ENCODE results near the gene CHST15.

The CHST15 gene

DNA sequence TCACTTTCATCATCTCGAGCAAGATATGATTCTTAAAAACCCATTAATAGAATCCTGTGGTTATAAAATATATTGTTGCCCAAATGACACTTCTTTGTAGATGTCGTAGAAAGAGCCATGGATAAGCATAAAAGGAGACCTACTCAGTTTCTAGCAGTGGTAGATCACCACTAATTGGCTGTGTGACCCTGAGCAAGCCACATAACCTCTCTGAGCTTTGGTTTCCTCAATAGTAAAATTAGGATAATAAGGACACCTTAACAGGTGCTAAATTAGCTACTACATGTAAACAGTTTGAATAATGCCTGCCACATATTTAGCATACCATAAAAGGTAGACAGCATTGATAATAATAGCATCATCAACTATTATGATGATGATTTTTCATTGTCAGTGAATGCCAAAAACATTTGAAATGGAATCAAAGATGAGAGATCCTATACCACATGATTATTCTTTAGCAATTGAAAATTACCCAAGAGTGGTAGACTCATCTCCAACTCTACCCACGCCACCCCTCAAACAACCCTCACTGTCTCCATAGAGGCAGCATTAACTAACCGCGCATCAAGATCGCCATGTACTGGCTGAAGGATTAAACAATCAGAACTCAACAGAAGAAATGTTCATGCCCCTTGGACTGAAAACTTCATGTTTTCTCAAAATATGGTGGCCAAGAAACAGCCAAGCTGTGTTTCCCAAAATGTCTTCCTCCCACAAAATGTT lies 45.8 kb downstream of the CHST15 start:
- no peaks in the 10 kb centered on the region; the same call in 1 of the 2 replicates for H3K27me3 ChIP-seq (replicated peaks; ENCODE audit: control insufficient read depth, insufficient read depth, low read length)
- H3K4me3 ChIP-seq (replicated peaks; ENCODE audit: low read depth, low read length): no peak overlapping the region
- TF ChIP-seq, protein P1, sequence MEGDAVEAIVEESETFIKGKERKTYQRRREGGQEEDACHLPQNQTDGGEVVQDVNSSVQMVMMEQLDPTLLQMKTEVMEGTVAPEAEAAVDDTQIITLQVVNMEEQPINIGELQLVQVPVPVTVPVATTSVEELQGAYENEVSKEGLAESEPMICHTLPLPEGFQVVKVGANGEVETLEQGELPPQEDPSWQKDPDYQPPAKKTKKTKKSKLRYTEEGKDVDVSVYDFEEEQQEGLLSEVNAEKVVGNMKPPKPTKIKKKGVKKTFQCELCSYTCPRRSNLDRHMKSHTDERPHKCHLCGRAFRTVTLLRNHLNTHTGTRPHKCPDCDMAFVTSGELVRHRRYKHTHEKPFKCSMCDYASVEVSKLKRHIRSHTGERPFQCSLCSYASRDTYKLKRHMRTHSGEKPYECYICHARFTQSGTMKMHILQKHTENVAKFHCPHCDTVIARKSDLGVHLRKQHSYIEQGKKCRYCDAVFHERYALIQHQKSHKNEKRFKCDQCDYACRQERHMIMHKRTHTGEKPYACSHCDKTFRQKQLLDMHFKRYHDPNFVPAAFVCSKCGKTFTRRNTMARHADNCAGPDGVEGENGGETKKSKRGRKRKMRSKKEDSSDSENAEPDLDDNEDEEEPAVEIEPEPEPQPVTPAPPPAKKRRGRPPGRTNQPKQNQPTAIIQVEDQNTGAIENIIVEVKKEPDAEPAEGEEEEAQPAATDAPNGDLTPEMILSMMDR (IDR thresholded peaks at IDR 0.05; ENCODE audit: insufficient read depth, low read length, poor library complexity, severe bottlenecking): no peak
- H3K36me3 ChIP-seq (ENCODE audit: control insufficient read depth, insufficient read depth, low read length): no peaks in the 10 kb centered on the region
- DNase-seq (ENCODE audit: extremely low read depth, insufficient read length): no peak

DNA sequence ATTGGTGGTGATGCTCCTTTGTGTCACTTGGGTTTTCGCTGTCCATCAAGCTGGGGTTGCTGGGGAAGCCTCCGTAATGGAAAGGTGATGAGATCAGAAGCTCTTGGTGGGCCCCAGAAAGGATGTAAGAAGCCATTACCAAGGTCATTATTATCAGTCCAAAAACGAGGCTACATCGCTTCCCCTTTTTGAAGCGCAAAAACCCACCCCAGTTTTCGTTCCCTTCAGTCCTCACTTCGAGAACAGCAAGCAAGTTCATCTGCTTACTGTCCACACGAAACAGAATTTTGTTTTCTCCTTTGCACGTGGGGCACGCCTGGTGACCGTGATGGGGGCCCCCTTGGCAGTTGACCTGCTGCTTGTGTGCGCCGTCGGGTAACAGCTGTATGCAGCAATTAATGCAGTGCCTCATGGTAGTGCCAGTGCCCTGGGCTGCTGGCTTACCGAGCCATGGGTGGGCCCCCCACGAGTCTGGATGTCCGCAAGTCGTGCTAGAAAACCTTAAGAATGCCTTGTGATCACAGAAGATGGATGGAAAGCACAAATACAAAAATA lies 47.5 kb downstream of the CHST15 start:
- Histone ChIP-seq H3K4me3 (replicated peaks; ENCODE audit: low read depth, low read length) (no peak overlapping the region), H3K36me3 (ENCODE audit: control insufficient read depth, insufficient read depth, low read length) (no peaks in the 10 kb centered on the region), H3K27me3 (replicated peaks; ENCODE audit: control insufficient read depth, insufficient read depth, low read length) (no peaks in the 10 kb centered on the region; the same call in 1 of the 2 replicates)
- no peak for DNase-seq (ENCODE audit: extremely low read depth, insufficient read length)
- TF ChIP-seq, protein P1 (IDR thresholded peaks at IDR 0.05; ENCODE audit: insufficient read depth, low read length, poor library complexity, severe bottlenecking): no peak

DNA sequence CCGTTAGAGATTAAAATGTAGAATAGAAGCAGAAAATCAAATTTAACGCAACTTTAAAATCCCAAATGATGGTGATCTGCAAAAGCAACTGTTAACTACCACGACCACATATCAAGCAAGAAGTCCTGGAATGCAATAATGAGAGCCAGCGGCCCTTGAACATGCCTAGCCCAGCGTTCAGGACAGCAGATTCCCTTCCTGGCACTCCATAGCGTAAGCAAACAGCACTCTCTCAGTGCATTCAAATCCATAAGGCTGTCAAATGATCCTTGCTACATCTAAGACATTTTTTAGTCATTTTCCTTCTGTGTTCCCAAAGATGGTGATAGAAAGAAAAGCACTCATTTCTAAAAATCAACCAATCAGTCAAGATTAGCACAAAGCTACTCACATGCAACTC lies 48.1 kb downstream of the CHST15 start:
- H3K4me3 ChIP-seq (replicated peaks; ENCODE audit: low read depth, low read length): no peak overlapping the region
- H3K36me3 ChIP-seq (ENCODE audit: control insufficient read depth, insufficient read depth, low read length): no peaks in the 10 kb centered on the region
- TF ChIP-seq, protein P1 (IDR thresholded peaks at IDR 0.05; ENCODE audit: insufficient read depth, low read length, poor library complexity, severe bottlenecking): no peak
- no peak for DNase-seq (ENCODE audit: extremely low read depth, insufficient read length)
- H3K27me3 ChIP-seq (replicated peaks; ENCODE audit: control insufficient read depth, insufficient read depth, low read length): no peaks in the 10 kb centered on the region; the same call in 1 of the 2 replicates

DNA sequence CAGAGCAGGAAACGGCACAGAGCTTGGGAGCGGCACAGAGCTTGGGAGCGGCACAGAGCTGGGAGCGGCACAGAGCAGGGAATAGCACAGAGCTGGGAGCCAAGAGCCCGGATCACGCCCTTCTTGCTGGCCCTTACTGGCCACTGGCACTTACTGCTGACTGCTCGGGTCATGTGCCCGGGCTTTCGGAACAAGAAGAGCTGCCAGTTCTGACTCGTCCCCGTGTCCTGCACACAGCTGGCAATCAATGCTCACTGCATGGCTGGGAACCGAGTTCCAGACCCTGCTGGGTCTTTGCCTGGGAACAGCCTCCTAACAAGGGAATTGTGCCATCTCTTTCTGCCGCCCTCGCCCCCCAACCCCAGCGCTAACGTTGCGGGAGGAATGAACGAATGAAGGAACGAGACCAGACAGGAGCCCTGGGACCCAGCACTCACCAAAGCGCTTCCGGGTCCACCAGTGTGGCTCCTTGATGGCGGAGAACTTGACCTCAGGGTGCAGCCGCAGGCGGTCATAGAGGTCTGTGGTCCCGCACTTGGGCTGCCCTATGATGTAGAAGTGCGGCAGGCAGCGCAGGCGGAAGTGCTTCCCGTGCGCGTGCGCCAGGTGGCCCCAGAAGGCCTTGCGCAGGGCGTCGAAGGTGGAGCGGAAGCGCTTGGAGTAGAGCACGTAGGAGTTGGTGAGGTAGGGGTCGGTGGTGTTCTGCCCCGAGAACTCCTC lies 49.1 kb downstream of the CHST15 start:
- Histone ChIP-seq H3K27me3 (replicated peaks; ENCODE audit: control insufficient read depth, insufficient read depth, low read length) (no peaks in the 10 kb centered on the region; the same call in 1 of the 2 replicates), H3K36me3 (ENCODE audit: control insufficient read depth, insufficient read depth, low read length) (no peaks in the 10 kb centered on the region), H3K4me3 (replicated peaks; ENCODE audit: low read depth, low read length) (no peak overlapping the region)
- TF ChIP-seq, protein P1 (IDR thresholded peaks at IDR 0.05; ENCODE audit: insufficient read depth, low read length, poor library complexity, severe bottlenecking): no peak
- DNase-seq (ENCODE audit: extremely low read depth, insufficient read length): no peak

DNA sequence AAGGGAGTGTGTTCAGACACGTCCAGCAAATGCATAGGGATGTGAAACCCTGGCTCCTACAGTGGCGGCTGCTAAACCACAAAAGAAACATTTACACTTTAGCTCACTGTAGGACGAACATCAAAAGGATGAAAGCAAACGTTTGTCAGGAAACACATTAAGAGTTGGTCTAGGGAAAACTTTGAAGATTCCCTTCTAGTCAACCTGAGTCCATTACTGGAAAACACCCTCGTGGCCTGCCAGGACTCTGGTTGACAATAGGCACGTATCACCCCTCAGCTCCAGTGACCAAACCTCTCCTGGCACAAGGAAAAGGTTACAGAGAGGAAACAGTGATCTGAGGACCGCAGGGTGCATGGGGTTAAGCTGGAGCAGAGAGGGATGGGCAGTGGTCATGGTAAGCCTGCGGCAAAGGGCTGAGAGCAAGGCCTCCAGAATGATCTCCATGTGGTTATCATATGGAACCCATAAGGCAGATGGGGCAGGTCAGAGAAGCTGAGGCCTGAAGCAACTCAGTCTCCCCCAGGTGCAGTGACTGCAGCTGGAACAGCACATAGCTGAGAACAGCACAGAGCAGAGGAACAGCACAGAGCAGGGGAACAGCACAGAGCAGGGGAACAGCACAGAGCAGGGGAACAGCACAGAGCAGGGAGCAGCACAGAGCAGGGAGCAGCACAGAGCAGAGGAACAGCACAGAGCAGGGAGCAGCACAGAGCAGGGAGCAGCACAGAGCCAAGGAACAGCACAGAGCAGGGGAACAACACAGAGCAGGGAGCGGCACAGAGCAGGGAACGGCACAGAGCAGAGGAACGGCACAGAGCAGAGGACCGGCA lies 49.9 kb downstream of the CHST15 start:
- no peak for DNase-seq (ENCODE audit: extremely low read depth, insufficient read length)
- TF ChIP-seq, protein P1 (IDR thresholded peaks at IDR 0.05; ENCODE audit: insufficient read depth, low read length, poor library complexity, severe bottlenecking): no peak
- Histone ChIP-seq H3K27me3 (replicated peaks; ENCODE audit: control insufficient read depth, insufficient read depth, low read length) (no peaks in the 10 kb centered on the region; the same call in 1 of the 2 replicates), H3K4me3 (replicated peaks; ENCODE audit: low read depth, low read length) (no peak overlapping the region), H3K36me3 (ENCODE audit: control insufficient read depth, insufficient read depth, low read length) (no peaks in the 10 kb centered on the region)
